Left ventricle myocardium inferior (tissue), 1 donor: ENCODE results near the gene SPACA7. TPM values are rescaled to one million over a fixed set of nuclear protein-coding genes. Genes with fewer than 3 reads are reported as not detected.

Source experiments
- DNase-seq: peaks from one replicate; pipeline ENCODE4 v3.0.0-alpha.2; 2020
- H3K27ac ChIP-seq: fragments of 200-600 bp; replicated peaks from 2 replicates; pipeline ENCODE4 v1.8.0; 2021
- H3K27me3 ChIP-seq: fragments of 200-600 bp; 2 replicates; pipeline ENCODE4 v1.8.0; 2021; ENCODE audit warnings: low read depth
- H3K36me3 ChIP-seq: fragments of 200-600 bp; 2 replicates; pipeline ENCODE4 v1.8.0; 2021
- H3K4me1 ChIP-seq: fragments of 200-600 bp; 2 replicates; pipeline ENCODE4 v1.8.0; 2021
- H3K4me3 ChIP-seq: fragments of 200-600 bp; 2 replicates; pipeline ENCODE4 v1.8.0; 2021; ENCODE audit warnings: mild to moderate bottlenecking, moderate library complexity
- H3K9me3 ChIP-seq: fragments of 200-600 bp; replicated peaks from 2 replicates; pipeline ENCODE4 v1.8.0; 2021
- intact Hi-C: fragments of 100-400 bp; cut with micrococcal nuclease; formaldehyde crosslinking; loops from one replicate; pipeline ENCODE4 v1.11.0; 2022
- total RNA-seq: library from RNA; stranded (reverse); fragmentation: NEBNext Ultra II Directional; extraction: Animal tissue kit (Norgen Biotek cat#: 25700); gene quantifications from one replicate; pipeline ENCODE4 v1.2.1, GENCODE V29; 2021
- TF ChIP-seq, protein P1 (sequence below): fragments of 200-600 bp; IDR thresholded peaks from 2 replicates; pipeline ENCODE4 v1.8.0; 2021; ENCODE audit warnings: antibody characterized with exemption, mild to moderate bottlenecking, borderline replicate concordance
- donor health status: DM: no; HTN: yes; CAD: no; lungs with severe emphysema.

Gene SPACA7
- total RNA-seq, 1 donor from 2014 or later, result not detected

GRCh38 chr13:112453874-112454647 is 77.9 kb downstream of the SPACA7 start:
- Histone ChIP-seq H3K9me3 (peaks cover 6% of the 10 kb centered on the region), H3K4me3 (no peak overlapping the region), H3K4me1 (no peaks in the 10 kb centered on the region), H3K36me3 (no peaks in the 10 kb centered on the region), H3K27ac (no peak overlapping the region), H3K27me3 (peaks cover 62% of the 10 kb centered on the region)
- DNase-seq, result no peak
- TF ChIP-seq, protein P1, sequence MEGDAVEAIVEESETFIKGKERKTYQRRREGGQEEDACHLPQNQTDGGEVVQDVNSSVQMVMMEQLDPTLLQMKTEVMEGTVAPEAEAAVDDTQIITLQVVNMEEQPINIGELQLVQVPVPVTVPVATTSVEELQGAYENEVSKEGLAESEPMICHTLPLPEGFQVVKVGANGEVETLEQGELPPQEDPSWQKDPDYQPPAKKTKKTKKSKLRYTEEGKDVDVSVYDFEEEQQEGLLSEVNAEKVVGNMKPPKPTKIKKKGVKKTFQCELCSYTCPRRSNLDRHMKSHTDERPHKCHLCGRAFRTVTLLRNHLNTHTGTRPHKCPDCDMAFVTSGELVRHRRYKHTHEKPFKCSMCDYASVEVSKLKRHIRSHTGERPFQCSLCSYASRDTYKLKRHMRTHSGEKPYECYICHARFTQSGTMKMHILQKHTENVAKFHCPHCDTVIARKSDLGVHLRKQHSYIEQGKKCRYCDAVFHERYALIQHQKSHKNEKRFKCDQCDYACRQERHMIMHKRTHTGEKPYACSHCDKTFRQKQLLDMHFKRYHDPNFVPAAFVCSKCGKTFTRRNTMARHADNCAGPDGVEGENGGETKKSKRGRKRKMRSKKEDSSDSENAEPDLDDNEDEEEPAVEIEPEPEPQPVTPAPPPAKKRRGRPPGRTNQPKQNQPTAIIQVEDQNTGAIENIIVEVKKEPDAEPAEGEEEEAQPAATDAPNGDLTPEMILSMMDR, result no peak
- intact Hi-C loops, result no loop called here

- Histone ChIP-seq H3K4me3 (no peak overlapping the region), H3K4me1 (no peaks in the 10 kb centered on the region), H3K36me3 (no peaks in the 10 kb centered on the region), H3K27me3 (peaks cover 63% of the 10 kb centered on the region), H3K9me3 (peaks cover 13% of the 10 kb centered on the region), H3K27ac (no peak overlapping the region)
- no peak for DNase-seq
- TF ChIP-seq, protein P1, result no peak
- intact Hi-C loops, result no loop called here
Measured at GRCh38 chr13:112454648-112455334, 78.6 kb downstream of the SPACA7 start.

GRCh38 chr13:112455476-112456059 is 79.4 kb downstream of the SPACA7 start:
- H3K4me1 ChIP-seq, result no peaks in the 10 kb centered on the region
- H3K27me3 ChIP-seq, result peaks cover 64% of the 10 kb centered on the region
- intact Hi-C loops, result no loop called here
- H3K36me3 ChIP-seq, result no peaks in the 10 kb centered on the region
- TF ChIP-seq, protein P1, result no peak
- no peak for DNase-seq
- H3K27ac ChIP-seq, result no peak overlapping the region
- peaks cover 20% of the 10 kb centered on the region for H3K9me3 ChIP-seq
- no peak overlapping the region for H3K4me3 ChIP-seq

DNA sequence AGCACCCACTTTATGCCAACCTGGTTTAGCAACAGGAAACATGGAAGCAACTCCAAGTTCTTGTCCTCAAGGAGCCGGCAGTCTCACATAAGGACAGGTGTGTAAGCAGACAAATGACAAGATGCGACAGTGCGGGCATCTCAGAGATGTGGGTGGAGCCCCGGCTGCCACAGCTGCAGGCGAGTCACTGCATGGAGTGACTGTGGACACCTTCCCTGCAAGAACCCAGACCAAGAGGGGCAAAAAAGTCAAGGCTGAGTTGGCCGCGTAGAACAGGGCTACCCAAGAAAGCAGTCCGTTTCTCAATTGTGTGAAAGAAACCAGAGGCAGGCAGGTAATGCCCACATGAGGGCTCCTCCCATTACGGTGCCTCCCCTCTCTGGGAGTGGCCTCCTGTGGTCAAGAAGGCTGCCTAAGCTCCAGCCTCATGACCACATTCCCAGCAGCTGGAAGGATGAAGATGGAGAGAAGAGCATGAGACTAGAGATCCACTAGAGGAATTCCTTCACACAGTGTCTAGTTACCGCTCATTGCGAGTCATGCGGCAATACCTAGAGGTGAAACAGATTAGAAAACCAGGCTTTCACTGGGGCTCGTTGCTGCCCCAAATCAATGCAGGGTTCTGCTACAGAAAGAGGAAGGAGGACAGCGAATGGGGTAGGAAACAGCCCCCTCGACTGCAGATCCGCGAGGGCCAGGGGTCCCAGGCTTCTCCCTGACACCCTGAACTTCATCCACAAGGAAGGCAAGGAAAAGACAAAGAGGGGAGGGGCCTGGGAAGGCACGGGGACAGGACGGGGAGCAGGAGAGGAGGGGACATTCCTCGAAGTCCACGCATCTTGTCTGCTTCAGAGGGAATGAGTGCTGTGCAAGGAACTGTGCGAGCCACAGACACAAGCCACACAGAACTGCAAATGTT is 80.2 kb downstream of the SPACA7 start:
- Histone ChIP-seq H3K27me3 (peaks cover 55% of the 10 kb centered on the region), H3K4me1 (no peaks in the 10 kb centered on the region), H3K4me3 (no peak overlapping the region), H3K27ac (no peak overlapping the region), H3K36me3 (no peaks in the 10 kb centered on the region), H3K9me3 (peaks cover 20% of the 10 kb centered on the region)
- TF ChIP-seq, protein P1, result no peak
- no peak for DNase-seq
- intact Hi-C loops, result no loop called here

- H3K4me1 ChIP-seq, result no peaks in the 10 kb centered on the region
- H3K4me3 ChIP-seq, result no peak overlapping the region
- no peak overlapping the region for H3K27ac ChIP-seq
- no peaks in the 10 kb centered on the region for H3K36me3 ChIP-seq
- H3K27me3 ChIP-seq, result peaks cover 55% of the 10 kb centered on the region
- no peak for DNase-seq
- intact Hi-C loops, result no loop called here
- peaks cover 21% of the 10 kb centered on the region for H3K9me3 ChIP-seq
- TF ChIP-seq, protein P1, result no peak
Measured at GRCh38 chr13:112457081-112457480, 80.9 kb downstream of the SPACA7 start.
